ENCODE measurements around the gene TDRD7.

DNA sequence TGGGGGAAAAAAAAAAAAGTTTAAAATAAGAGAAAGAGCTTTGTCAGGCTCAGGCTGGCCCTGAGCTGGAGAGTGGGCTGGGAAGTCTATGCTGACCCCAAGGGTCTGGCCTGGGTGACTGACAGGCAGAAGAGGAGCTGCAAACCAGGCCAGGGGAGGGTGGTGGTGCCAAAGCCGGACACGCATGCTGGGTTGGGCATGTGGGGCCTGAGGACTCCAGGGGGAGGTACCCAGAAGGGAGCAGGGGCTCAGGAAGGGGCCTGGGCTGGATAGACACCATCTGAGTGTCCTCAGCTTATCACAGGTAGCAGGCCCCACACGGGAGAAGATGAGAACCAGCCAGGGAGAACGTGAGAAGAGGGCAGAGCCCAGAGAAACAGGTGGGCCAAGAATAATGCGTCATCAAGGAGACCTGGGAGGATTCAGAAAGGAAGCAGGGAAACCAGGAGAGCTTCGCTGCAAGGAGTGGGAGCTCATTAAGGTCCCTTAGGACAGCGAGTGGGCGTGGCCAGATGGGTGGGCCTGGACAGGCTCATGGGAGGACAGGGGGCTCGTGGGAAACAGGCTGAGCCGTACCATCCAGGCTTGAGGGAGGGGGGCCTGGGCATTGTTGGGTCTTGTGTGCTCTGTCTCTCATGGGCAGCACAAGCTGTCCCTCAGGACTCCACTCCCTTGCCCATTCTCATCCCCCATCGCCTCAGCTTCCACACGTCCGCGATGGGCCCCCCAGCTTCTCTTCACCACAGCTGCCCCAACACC is 105.6 kb downstream of the TDRD7 start:
- TF ChIP-seq, protein P1, sequence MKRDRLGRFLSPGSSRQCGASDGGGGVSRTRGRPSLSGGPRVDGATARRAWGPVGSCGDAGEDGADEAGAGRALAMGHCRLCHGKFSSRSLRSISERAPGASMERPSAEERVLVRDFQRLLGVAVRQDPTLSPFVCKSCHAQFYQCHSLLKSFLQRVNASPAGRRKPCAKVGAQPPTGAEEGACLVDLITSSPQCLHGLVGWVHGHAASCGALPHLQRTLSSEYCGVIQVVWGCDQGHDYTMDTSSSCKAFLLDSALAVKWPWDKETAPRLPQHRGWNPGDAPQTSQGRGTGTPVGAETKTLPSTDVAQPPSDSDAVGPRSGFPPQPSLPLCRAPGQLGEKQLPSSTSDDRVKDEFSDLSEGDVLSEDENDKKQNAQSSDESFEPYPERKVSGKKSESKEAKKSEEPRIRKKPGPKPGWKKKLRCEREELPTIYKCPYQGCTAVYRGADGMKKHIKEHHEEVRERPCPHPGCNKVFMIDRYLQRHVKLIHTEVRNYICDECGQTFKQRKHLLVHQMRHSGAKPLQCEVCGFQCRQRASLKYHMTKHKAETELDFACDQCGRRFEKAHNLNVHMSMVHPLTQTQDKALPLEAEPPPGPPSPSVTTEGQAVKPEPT (CRISPR knock-in tag; IDR thresholded peaks at IDR 0.05; ENCODE audit: low read depth), result no peak
- TF ChIP-seq SPEN (CRISPR knock-in tag; IDR thresholded peaks at IDR 0.05; ENCODE audit: low read depth), result no peak

Data from HepG2 (cell line).